DOHH2 (cell line): ENCODE results near the gene IRAG1.

Experiments
- H3F3A ChIP-seq: fragments of 200-600 bp; sonication (generic), shearing (Covaris generic); 2 replicates; pipeline ENCODE4 v1.6.0; 2016; ENCODE audit warnings: antibody characterized with exemption, mild to moderate bottlenecking; ENCODE audit not compliant: control insufficient read depth, insufficient read depth
- H3K27ac ChIP-seq: fragments of 200-600 bp; sonication (generic); 2 replicates; pipeline ENCODE4 v1.5.1; 2014; ENCODE audit warnings: low read depth, mild to moderate bottlenecking, low read length, moderate library complexity
- H3K27me3 ChIP-seq: fragments of 200-600 bp; sonication (generic); 2 replicates; pipeline ENCODE4 v1.6.1; 2014; ENCODE audit warnings: mild to moderate bottlenecking, low read length, mixed read lengths; ENCODE audit not compliant: control insufficient read depth
- H3K36me3 ChIP-seq: fragments of 200-600 bp; sonication (generic); 2 replicates; pipeline ENCODE4 v1.6.1; 2014; ENCODE audit warnings: mild to moderate bottlenecking, low read length, moderate library complexity, mixed read lengths; ENCODE audit not compliant: control insufficient read depth
- H3K4me1 ChIP-seq: fragments of 200-600 bp; sonication (generic); 2 replicates; pipeline ENCODE4 v1.6.1; 2014; ENCODE audit warnings: mild to moderate bottlenecking, low read length, mixed read lengths; ENCODE audit not compliant: control insufficient read depth
- H3K4me2 ChIP-seq: fragments of 200-600 bp; sonication (generic); 2 replicates; pipeline ENCODE4 v1.6.0; 2014; ENCODE audit warnings: mild to moderate bottlenecking, low read length, moderate library complexity
- H3K4me3 ChIP-seq: fragments of 200-600 bp; sonication (generic); 2 replicates; pipeline ENCODE4 v1.5.1; 2014; ENCODE audit warnings: mild to moderate bottlenecking, low read length, mixed read lengths
- H3K79me2 ChIP-seq: fragments of 200-600 bp; sonication (generic); 2 replicates; pipeline ENCODE4 v1.6.1; 2014; ENCODE audit warnings: mild to moderate bottlenecking, low read length, mixed read lengths; ENCODE audit not compliant: control insufficient read depth
- H3K9me2 ChIP-seq: fragments of 200-600 bp; sonication (generic); replicated peaks from 2 replicates; pipeline ENCODE4 v1.6.1; 2014; ENCODE audit warnings: mild to moderate bottlenecking, low read length, mixed read lengths; ENCODE audit not compliant: control insufficient read depth
- H3K9me3 ChIP-seq: fragments of 200-600 bp; sonication (generic); 2 replicates; pipeline ENCODE4 v1.6.1; 2014; ENCODE audit warnings: antibody characterized with exemption, low read length, mixed read lengths; ENCODE audit not compliant: control insufficient read depth, insufficient read depth
- H4K20me1 ChIP-seq: fragments of 200-600 bp; sonication (generic); 2 replicates; pipeline ENCODE4 v1.6.0; 2014; ENCODE audit warnings: low read depth, mild to moderate bottlenecking, antibody characterized with exemption, low read length, moderate library complexity; ENCODE audit not compliant: control insufficient read depth, insufficient read depth
- EZH2phosphoT487 ChIP-seq: fragments of 200-600 bp; sonication (generic); IDR thresholded peaks from 2 replicates; pipeline ENCODE4 v1.6.1; 2017; ENCODE audit warnings: borderline replicate concordance, mild to moderate bottlenecking, antibody characterized with exemption, low read length, moderate library complexity, mixed read lengths
- TF ChIP-seq, protein P1 (sequence below): fragments of 200-600 bp; sonication (generic); IDR thresholded peaks from one replicate; pipeline ENCODE4 v1.5.1; 2014; ENCODE audit warnings: antibody characterized with exemption, mild to moderate bottlenecking, low read depth, low read length; ENCODE audit not compliant: poor library complexity, severe bottlenecking

The IRAG1 gene

GRCh38 chr11:10674440-10674855 is 19.1 kb downstream of the IRAG1 start:
- Histone ChIP-seq H3K4me1 (no peaks in the 10 kb centered on the region), H3K9me2 (no peaks in the 10 kb centered on the region), H3K9me3 (no peaks in the 10 kb centered on the region), H3K27me3 (peaks cover 37% of the 10 kb centered on the region), H3K4me2 (no peak overlapping the region), H3K36me3 (no peaks in the 10 kb centered on the region), H3F3A (no peaks in the 10 kb centered on the region), H3K27ac (no peak overlapping the region), H3K4me3 (no peak overlapping the region), H3K79me2 (no peaks in the 10 kb centered on the region), H4K20me1 (no peaks in the 10 kb centered on the region; the same call in 1 of the 2 replicates)
- no peak for TF ChIP-seq EZH2phosphoT487
- TF ChIP-seq, protein P1, sequence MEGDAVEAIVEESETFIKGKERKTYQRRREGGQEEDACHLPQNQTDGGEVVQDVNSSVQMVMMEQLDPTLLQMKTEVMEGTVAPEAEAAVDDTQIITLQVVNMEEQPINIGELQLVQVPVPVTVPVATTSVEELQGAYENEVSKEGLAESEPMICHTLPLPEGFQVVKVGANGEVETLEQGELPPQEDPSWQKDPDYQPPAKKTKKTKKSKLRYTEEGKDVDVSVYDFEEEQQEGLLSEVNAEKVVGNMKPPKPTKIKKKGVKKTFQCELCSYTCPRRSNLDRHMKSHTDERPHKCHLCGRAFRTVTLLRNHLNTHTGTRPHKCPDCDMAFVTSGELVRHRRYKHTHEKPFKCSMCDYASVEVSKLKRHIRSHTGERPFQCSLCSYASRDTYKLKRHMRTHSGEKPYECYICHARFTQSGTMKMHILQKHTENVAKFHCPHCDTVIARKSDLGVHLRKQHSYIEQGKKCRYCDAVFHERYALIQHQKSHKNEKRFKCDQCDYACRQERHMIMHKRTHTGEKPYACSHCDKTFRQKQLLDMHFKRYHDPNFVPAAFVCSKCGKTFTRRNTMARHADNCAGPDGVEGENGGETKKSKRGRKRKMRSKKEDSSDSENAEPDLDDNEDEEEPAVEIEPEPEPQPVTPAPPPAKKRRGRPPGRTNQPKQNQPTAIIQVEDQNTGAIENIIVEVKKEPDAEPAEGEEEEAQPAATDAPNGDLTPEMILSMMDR: no peak

DNA sequence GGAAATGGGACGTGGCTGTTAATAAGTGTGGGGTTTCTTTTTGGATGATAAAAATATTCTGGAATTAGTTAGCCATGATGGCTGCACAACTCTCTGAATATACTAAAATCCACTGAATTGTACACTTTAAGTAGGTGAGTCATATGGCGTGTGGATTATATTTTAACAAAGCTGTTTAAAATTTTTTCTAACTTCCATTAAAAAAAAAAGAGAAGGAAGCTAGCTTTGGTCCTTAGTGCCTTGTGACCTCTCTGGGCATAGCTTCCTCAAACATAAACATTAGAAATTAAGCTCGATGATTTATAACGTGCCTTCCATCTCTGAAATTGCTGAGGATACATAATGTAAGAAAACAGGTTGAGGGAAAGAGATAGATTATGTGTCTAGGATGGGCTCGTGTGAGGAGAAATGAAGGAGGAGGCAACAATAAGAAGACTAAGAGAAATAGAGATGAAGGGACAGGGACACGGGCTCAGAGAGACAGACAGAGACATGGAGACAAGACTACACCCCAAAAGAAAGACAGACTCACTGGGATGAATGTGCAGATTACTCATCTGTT is 20.0 kb downstream of the IRAG1 start:
- H3K27me3 ChIP-seq: peaks cover 40% of the 10 kb centered on the region
- H3K79me2 ChIP-seq: no peaks in the 10 kb centered on the region
- H3F3A ChIP-seq: no peaks in the 10 kb centered on the region
- TF ChIP-seq, protein P1: no peak
- TF ChIP-seq EZH2phosphoT487: no peak
- no peaks in the 10 kb centered on the region for H3K36me3 ChIP-seq
- H3K27ac ChIP-seq: no peak overlapping the region
- no peaks in the 10 kb centered on the region; the same call in 1 of the 2 replicates for H4K20me1 ChIP-seq
- H3K4me3 ChIP-seq: no peak overlapping the region
- no peaks in the 10 kb centered on the region for H3K9me2 ChIP-seq
- H3K4me1 ChIP-seq: no peaks in the 10 kb centered on the region
- H3K4me2 ChIP-seq: no peak overlapping the region
- no peaks in the 10 kb centered on the region for H3K9me3 ChIP-seq

DNA sequence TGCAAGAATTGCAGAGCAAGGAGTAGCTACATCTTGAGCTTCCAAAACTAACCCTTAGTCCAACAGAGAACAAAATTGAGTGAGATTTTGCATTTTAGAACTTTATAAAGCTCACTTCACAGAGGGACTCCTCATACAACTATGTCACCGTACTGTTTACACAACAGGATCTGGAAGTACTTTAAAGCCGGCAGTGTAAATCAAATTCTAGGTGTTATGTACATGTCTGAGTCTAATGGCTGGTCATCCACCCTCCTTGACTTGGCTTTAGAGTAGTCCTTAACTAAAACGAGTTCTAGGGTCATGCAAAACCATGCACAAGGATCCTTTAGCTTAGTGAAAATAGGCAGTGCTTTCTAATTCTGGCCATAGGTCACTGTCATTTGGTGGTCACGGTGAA is 23.5 kb downstream of the IRAG1 start:
- Histone ChIP-seq H3F3A (no peaks in the 10 kb centered on the region), H3K79me2 (no peaks in the 10 kb centered on the region), H3K4me3 (no peak overlapping the region), H3K4me2 (no peak overlapping the region), H4K20me1 (no peaks in the 10 kb centered on the region; the same call in 1 of the 2 replicates), H3K4me1 (no peaks in the 10 kb centered on the region), H3K9me3 (no peaks in the 10 kb centered on the region), H3K36me3 (no peaks in the 10 kb centered on the region), H3K9me2 (no peaks in the 10 kb centered on the region), H3K27me3 (peaks cover 37% of the 10 kb centered on the region), H3K27ac (no peak overlapping the region)
- TF ChIP-seq, protein P1: no peak
- TF ChIP-seq EZH2phosphoT487: no peak
